Measurements from ENCODE around the gene ZFAND2A.

- no peak for TF ChIP-seq POLR2A (IDR thresholded peaks at IDR 0.05; ENCODE audit: extremely low read depth, insufficient read length)
- TF ChIP-seq, protein P1, sequence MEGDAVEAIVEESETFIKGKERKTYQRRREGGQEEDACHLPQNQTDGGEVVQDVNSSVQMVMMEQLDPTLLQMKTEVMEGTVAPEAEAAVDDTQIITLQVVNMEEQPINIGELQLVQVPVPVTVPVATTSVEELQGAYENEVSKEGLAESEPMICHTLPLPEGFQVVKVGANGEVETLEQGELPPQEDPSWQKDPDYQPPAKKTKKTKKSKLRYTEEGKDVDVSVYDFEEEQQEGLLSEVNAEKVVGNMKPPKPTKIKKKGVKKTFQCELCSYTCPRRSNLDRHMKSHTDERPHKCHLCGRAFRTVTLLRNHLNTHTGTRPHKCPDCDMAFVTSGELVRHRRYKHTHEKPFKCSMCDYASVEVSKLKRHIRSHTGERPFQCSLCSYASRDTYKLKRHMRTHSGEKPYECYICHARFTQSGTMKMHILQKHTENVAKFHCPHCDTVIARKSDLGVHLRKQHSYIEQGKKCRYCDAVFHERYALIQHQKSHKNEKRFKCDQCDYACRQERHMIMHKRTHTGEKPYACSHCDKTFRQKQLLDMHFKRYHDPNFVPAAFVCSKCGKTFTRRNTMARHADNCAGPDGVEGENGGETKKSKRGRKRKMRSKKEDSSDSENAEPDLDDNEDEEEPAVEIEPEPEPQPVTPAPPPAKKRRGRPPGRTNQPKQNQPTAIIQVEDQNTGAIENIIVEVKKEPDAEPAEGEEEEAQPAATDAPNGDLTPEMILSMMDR (IDR thresholded peaks at IDR 0.05; ENCODE audit: low read depth, low read length): no peak
These were observed 45.9 kb downstream of the ZFAND2A start for GRCh38 chr7:1114088-1114487.
